HG02759 (cell line): Measurements from ENCODE around the gene ZNF333.
"Not testable (repeated sequence)": the region's sequence is repeated elsewhere in the genome, so short reads cannot be mapped to it uniquely, and the experiment has no call there.

Experiments
- ATAC-seq: cut with Tn5 transposase; IDR thresholded peaks from one replicate; pipeline ENCODE4 v1.9.1; 2021; ENCODE audit warnings: mild to moderate bottlenecking, moderate library complexity; ENCODE audit not compliant: unreplicated experiment

The ZNF333 gene

DNA sequence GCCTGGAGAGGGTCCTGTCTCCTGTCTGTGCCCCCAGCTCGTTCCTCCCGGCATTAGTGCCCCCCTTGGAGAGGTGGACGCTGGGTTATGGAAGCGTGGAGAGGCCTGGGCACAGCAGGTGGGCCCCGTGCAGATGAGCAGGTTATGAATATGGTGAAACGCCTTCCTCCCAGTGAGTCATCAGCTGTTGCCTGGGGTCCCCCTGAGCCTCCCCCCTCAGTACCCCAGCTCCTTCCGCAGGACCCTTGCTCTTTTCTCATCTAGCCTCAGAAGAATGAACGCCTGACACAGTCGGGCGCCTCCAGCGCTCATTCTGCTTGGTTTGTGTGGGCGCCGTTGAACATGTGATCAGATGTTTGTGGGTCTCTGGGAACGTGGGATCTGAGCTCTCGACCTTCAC, 76.0 kb downstream of the ZNF333 start:
- ATAC-seq: not testable (repeated sequence)

- ATAC-seq: no peak
These were observed 77.7 kb downstream of the ZNF333 start for GRCh38 chr19:14767466-14767971.

GRCh38 chr19:14768001-14768400, 78.2 kb downstream of the ZNF333 start:
- ATAC-seq: no peak

GRCh38 chr19:14769201-14769600, 79.4 kb downstream of the ZNF333 start:
- no peak for ATAC-seq

- no peak for ATAC-seq
These were observed 80.3 kb downstream of the ZNF333 start for GRCh38 chr19:14770136-14770535.

- no peak for ATAC-seq
These were observed 81.3 kb downstream of the ZNF333 start for GRCh38 chr19:14770944-14771839.

GRCh38 chr19:14772467-14772866, 82.6 kb downstream of the ZNF333 start:
- no peak for ATAC-seq

GRCh38 chr19:14772995-14773394, 83.1 kb downstream of the ZNF333 start:
- no peak for ATAC-seq

GRCh38 chr19:14773722-14774121, 83.9 kb downstream of the ZNF333 start:
- not testable (repeated sequence) for ATAC-seq

GRCh38 chr19:14774373-14774772, 84.5 kb downstream of the ZNF333 start:
- no peak for ATAC-seq

GRCh38 chr19:14775326-14775725, 85.5 kb downstream of the ZNF333 start:
- not testable (repeated sequence) for ATAC-seq

GRCh38 chr19:14775869-14776586, 86.2 kb downstream of the ZNF333 start:
- no peak for ATAC-seq

DNA sequence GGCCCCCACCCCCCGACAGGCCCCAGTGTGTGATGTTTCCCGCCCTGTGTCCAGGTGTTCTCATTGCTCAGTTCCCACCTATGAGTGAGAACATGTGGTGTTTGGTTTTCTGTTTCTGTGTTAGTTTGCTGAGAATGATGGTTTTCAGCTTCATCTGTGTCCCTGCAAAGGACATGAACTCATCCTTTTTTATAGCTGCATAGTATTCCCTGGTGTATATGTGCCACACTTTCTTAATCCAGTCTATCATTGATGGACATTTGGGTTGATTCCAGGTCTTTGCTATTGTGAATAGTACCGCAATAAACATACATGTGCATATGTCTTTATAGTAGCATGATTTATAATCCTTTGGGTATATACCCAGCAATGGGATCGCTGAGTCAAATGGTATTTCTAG, 87.8 kb downstream of the ZNF333 start:
- not testable (repeated sequence) for ATAC-seq

DNA sequence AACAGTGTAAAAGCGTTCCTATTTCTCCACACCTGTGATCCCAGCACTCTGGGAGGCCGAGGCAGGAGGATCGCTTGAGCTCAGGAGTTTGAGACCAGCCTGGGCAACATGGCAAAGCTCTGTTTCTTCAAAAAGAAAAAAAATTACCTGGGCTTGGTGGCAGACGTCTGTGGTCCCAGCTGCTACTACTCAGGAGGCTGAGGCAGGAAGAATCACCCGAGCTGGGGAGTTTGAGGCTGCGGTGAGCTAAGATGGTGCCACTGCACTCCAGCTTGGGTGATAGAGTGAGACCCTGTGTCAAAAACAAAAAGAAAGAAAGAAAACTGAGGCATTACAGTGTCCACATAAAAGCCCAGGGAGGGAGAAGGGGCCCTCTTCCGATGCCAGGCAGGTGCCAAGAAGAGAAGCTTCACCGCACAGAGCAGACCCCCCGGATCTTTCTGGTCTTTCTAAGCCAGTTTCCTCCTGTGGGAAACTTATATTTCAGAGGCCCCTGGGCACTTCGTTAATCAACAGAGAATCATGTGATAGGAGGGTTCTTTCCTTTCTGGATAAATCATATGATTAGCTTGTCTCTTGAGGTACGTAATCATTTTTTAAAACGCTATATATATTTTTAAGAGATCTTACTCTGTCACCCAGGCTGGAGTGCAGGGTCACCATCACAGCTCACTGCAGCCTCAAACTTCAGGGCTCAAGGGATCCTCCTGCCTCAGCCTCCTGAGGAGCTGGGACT, 88.4 kb downstream of the ZNF333 start, which contains the start of gene ADGRE2:
TSS of gene ADGRE2 (minus strand) at position 451 of the 736 bp plus-strand sequence. CDS start 1,804 bp downstream, outside the sequence.
- ATAC-seq: not testable (repeated sequence)

DNA sequence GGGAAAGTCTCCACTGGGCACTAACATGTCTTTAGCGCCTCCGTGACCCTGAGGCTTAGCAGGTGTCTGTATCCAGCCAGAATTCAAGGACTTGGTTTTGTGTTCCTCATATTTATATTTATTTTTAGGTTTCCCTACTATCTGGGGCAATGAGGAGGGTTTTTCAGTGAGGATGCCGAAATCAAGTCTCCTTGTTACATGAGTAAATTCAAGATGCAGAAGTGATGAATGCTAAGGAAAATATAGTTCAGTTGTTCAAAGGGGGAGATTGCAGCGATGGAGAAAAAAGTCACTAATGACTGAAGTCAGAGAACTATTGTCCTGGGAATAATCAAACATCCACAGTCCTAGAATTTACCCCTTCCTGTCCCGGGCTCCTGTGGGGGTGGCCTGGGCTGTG, 89.3 kb downstream of the ZNF333 start:
- ATAC-seq: no peak

- ATAC-seq: not testable (repeated sequence)
These were observed 90.9 kb downstream of the ZNF333 start for GRCh38 chr19:14780622-14781225.

- ATAC-seq: not testable (repeated sequence)
These were observed 92.1 kb downstream of the ZNF333 start for GRCh38 chr19:14781713-14782536.

DNA sequence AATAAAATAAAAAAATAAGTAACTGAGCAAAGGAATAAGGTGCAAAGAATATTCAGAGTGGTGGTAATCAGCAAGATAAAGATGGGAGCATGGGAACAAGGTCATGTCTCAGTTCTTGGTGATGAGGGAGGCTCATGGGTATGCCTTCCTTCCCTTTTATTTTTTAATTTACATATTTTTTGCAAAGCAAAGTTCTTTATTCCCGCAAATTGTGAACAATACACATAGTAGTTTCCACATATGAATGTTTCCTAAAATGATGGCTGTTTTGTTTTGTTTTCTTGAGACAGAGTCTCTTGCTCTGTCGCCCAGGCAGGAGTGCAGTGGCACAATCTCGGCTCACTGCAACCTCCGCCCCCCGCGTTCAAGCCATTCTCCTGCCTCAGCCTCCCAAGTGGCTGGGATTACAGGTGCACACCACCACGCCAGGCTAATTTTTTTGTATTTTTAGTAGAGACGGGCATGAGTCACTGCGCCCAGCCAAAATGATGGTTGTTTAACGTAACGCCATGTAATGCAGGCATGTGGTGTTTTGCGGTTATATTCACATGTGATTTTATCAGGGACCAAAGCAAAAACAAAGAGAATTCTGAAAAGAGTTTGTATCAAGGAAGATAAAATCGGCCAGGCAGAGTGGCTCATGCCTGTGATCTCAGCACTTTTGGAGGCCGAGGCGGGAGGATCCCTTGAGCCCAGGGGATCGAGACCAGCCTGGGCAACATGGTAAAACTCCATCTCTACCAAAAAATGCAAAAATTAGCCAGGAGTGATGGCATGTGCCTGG, 93.0 kb downstream of the ZNF333 start:
- ATAC-seq: no peak
